H1 (cell line): Measurements from ENCODE around the gene CUTC. TPM values are rescaled to one million over a fixed set of nuclear protein-coding genes. Genes with fewer than 3 reads are reported as not detected.

Experiments used
- CTBP2 ChIP-seq: IDR thresholded peaks from 2 replicates; pipeline ENCODE4 v1.7.0; 2011; ENCODE audit warnings: borderline replicate concordance, mild to moderate bottlenecking, moderate library complexity, mixed read lengths, low read length; ENCODE audit not compliant: insufficient read depth, insufficient read length
- RFX5 ChIP-seq: IDR thresholded peaks from 2 replicates; pipeline ENCODE4 v1.6.1; 2011; ENCODE audit warnings: low read depth, low read length, improper control_type of control experiment, borderline replicate concordance
- SAP30 ChIP-seq: fragments of 300-600 bp; sonication (generic); IDR thresholded peaks from 2 replicates; pipeline ENCODE4 v1.7.1; 2012; ENCODE audit warnings: low read length, moderate library complexity, mild to moderate bottlenecking, inconsistent platforms; ENCODE audit not compliant: insufficient read depth, insufficient replicate concordance
- SIN3A ChIP-seq, 2 experiments: IDR thresholded peaks in 1 of 2; conservative IDR thresholded peaks in 1 of 2; 2 replicates each; pipeline ENCODE4 v1.6.1; 2011 to 2012; ENCODE audit warnings: low read length in 2 of 2, improper control_type of control experiment in 1 of 2, low read depth in 1 of 2, mild to moderate bottlenecking in 1 of 2
- polyA plus RNA-seq, 7 experiments: library from polyadenylated mRNA; depleted of rRNA in 3 of 7; stranded (reverse) in 5 of 7; unstranded in 2 of 7; fragments of >200 nt in 5 of 7; fragments of 200-250 nt in 2 of 7; gene quantifications; 1 replicate in 5 of 7; 2 replicates in 1 of 7; 4 replicates in 1 of 7; pipeline versions ENCODE4 v1.2.1 to v1.2.3, GENCODE V29; 2011 to 2013; ENCODE audit warnings: missing spikeins in 2 of 7, mixed read lengths in 2 of 7
- total RNA-seq: library from RNA; stranded (reverse); fragmentation: NEBNext Ultra II Directional; extraction: Animal tissue kit (Norgen Biotek cat#: 25700); gene quantifications from 2 replicates; pipeline ENCODE4 v1.2.1, GENCODE V29; 2021
- TF ChIP-seq, protein P1 (sequence below), 3 experiments: IDR thresholded peaks; 1 replicate in 2 of 3; 2 replicates in 1 of 3; pipeline versions ENCODE4 v1.5.1 to v1.6.1; 2011; ENCODE audit warnings: low read length in 3 of 3, mild to moderate bottlenecking in 3 of 3, inconsistent platforms in 2 of 3, low read depth in 1 of 3, moderate library complexity in 1 of 3; ENCODE audit not compliant: insufficient read depth in 1 of 3; ENCODE audit errors: control extremely low read depth in 1 of 3

Gene CUTC
- total and polyA plus RNA-seq, 2 of the 8 experiments (the other 6 are each of a cell fraction or from before 2014, with no cell fraction given), result 25.3 to 25.6 TPM

DNA sequence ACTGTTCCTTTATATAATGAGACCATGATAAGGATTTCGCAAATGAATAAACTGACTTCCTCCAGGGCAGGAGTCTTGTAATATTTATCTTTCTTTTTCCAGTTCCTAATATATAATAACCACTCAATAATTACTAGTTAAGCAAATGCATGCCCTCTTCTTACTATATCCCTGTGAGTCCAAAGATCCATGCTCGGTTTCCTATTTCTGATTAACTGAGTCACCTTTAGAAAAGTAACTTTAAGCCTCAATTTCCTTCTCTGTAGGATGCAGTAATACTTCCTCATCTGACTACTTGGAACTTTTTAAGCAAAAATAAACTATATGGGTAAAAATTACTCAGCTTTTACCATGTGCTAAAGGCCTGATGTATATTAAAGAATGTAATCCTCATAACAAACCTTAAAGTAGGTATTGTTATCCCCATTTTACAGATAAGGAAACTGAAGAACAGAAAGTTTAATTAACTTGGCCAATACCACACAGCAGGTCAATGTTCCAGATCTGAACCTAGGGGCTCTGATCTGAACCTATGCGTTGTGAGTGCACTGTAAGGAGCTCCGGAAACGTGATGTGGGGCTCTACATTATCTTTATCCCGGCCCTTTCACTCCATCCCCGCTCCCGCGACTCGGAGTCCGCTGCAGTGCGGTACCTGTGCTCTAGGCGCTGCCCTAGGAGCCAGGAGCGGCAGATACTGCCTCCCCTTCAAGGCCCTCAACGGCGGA lies 565 bp upstream of the CUTC start (continued):
- TF ChIP-seq, protein P1, sequence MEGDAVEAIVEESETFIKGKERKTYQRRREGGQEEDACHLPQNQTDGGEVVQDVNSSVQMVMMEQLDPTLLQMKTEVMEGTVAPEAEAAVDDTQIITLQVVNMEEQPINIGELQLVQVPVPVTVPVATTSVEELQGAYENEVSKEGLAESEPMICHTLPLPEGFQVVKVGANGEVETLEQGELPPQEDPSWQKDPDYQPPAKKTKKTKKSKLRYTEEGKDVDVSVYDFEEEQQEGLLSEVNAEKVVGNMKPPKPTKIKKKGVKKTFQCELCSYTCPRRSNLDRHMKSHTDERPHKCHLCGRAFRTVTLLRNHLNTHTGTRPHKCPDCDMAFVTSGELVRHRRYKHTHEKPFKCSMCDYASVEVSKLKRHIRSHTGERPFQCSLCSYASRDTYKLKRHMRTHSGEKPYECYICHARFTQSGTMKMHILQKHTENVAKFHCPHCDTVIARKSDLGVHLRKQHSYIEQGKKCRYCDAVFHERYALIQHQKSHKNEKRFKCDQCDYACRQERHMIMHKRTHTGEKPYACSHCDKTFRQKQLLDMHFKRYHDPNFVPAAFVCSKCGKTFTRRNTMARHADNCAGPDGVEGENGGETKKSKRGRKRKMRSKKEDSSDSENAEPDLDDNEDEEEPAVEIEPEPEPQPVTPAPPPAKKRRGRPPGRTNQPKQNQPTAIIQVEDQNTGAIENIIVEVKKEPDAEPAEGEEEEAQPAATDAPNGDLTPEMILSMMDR (IDR thresholded peaks at IDR 0.05; ENCODE audit: control extremely low read depth in 1 of 3, insufficient read depth in 1 of 3, low read depth in 1 of 3, low read length in 3 of 3), result peak in 1 of 3 experiments; percentile 3; a peak in 1 of 4 replicates
- TF ChIP-seq RFX5 (no peak), SAP30 (peak; percentile 64), CTBP2 (no peak), SIN3A (conservative IDR thresholded peaks at IDR 0.05 in 1 of 2, IDR thresholded peaks at IDR 0.05 in 1 of 2; ENCODE audit: low read depth in 1 of 2, low read length in 2 of 2) (no peak)
